ENCODE data around the gene MTRF1L.
A peak's percentile ranks its signal among the peaks of the same experiment; 100 is the strongest.
"Not testable (repeated sequence)": the region's sequence is repeated elsewhere in the genome, so short reads cannot be mapped to it uniquely, and the experiment has no call there.

Gene MTRF1L

DNA sequence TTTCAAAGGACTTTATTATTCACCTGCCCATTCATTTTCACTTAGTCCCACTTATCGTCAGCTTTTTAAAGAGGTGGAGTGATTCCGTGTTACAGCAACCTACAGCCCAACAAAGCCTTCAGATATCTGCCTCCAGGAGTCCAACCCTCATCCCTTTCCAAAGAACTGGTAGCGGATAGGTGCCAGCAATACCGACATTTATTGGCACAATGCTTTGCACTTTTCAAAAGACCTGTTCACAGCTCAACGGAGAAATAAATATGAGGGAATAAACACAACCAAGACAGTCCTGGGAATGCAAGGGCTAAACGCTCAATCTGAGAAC is 819 bp upstream of the MTRF1L start:
- Histone ChIP-seq H3K36me3 (ENCODE audit: control insufficient read depth, insufficient read depth, low read length) (peaks cover 19% of the 10 kb centered on the region), H3K4me1 (ENCODE audit: control insufficient read depth, insufficient read depth, low read length) (peaks cover 6% of the 10 kb centered on the region; the same call in 1 of the 2 replicates), H3K27ac (ENCODE audit: low read depth, low read length) (peak overlapping the region; percentile 95), H3K4me3 (ENCODE audit: low read depth, low read length) (peak overlapping the region; percentile 98), H3K9ac (ENCODE audit: low read depth, low read length) (peak overlapping the region; percentile 86), H3K9me3 (ENCODE audit: control insufficient read depth, insufficient read depth, low read length) (no peaks in the 10 kb centered on the region), H3K27me3 (ENCODE audit: control insufficient read depth, insufficient read depth, low read length) (no peaks in the 10 kb centered on the region)

DNA sequence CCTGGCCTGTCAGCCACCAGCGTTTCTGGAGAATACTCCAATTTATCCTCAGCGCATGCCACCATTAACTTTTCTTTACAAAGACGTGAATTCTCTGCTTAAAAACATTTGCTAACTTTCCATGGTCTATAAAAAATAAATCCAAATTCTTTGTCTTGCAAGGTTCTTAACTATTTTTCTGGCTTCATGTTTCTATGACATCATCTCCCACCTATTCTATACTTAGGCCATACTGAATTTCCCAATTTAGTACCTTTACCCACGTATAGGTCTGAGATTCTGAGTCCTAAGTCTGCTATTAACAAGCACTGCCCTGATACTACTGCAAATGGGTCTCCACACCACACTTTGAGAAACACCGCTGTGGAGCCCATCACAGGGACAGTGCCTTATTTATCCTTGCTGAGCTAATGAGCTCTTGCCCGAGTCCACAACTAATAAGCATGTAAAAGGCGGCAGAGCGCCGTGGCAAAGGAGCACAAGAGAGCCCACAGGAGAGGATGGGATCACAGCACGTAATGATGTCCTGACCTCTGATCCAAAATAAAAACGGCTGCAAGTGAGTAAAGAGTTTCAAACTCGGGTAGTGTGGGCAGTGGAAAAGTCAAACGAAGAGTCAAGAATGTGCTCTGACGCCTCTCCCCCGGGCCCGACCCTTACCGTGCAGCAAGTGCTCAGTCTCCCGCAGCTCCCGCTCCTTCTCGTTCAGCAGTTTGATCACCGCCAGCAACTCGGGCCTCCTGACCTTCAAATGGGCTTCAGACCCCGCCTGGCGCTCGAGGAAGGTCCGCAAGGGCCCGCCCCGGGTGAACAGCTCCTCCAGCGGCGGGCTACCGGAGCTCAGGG is 519 bp downstream of the MTRF1L start:
- H3K9me3 ChIP-seq (ENCODE audit: control insufficient read depth, insufficient read depth, low read length): no peaks in the 10 kb centered on the region
- H3K4me1 ChIP-seq (ENCODE audit: control insufficient read depth, insufficient read depth, low read length): peaks cover 6% of the 10 kb centered on the region; the same call in 1 of the 2 replicates
- H3K9ac ChIP-seq (ENCODE audit: low read depth, low read length): peak overlapping the region; percentile 86
- H3K27ac ChIP-seq (ENCODE audit: low read depth, low read length): peak overlapping the region; percentile 95
- H3K36me3 ChIP-seq (ENCODE audit: control insufficient read depth, insufficient read depth, low read length): peaks cover 32% of the 10 kb centered on the region
- H3K4me3 ChIP-seq (ENCODE audit: low read depth, low read length): peak overlapping the region; percentile 98
- no peaks in the 10 kb centered on the region for H3K27me3 ChIP-seq (ENCODE audit: control insufficient read depth, insufficient read depth, low read length)

DNA sequence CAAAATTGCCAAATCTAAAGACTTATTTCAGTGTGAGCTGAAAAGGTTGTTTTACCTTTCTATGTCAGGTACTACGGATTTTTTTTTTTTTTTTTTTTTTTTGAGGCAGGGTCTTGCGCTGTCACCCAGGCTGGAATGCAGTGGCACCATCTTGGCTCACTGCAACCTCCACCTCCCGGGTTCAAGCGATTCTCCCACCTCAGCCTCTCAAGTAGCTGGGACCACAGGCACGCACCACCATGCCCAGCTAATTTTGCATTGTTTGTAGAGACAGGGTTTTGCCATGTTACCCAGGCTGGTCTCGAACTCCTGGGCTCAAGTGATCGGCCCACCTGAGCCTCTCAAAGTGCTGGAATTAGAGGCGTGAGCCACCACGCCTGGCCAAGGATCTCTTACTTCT is 1.7 kb downstream of the MTRF1L start:
- H3K4me1 ChIP-seq (ENCODE audit: control insufficient read depth, insufficient read depth, low read length); H3K27me3 ChIP-seq (ENCODE audit: control insufficient read depth, insufficient read depth, low read length); H3K27ac ChIP-seq (ENCODE audit: low read depth, low read length); H3K9me3 ChIP-seq (ENCODE audit: control insufficient read depth, insufficient read depth, low read length); H3K9ac ChIP-seq (ENCODE audit: low read depth, low read length): not testable (repeated sequence)
- H3K36me3 ChIP-seq (ENCODE audit: control insufficient read depth, insufficient read depth, low read length): peaks cover 44% of the 10 kb centered on the region
- H3K4me3 ChIP-seq (ENCODE audit: low read depth, low read length): peak overlapping the region; percentile 98

DNA sequence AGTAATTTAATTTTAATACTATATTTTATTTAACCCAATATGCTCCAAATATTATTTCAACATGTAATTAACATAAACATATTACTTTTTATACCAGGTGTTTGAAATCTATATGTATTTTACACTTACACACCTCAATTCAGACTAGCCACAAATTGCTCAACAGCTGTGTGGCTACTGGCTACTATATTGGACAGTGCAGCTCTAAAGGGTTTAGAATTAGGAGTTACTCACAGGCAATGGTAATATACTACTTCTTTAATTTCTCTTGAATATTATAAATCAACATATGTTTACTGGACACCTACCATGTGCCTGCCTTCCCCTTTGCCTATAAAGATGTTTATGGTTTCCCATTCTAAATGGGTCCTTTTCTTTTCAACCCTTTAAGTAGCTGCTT is 2.3 kb downstream of the MTRF1L start:
- Histone ChIP-seq H3K36me3 (ENCODE audit: control insufficient read depth, insufficient read depth, low read length) (peaks cover 50% of the 10 kb centered on the region), H3K27ac (ENCODE audit: low read depth, low read length) (no peak overlapping the region), H3K9ac (ENCODE audit: low read depth, low read length) (no peak overlapping the region), H3K27me3 (ENCODE audit: control insufficient read depth, insufficient read depth, low read length) (no peaks in the 10 kb centered on the region), H3K4me1 (ENCODE audit: control insufficient read depth, insufficient read depth, low read length) (peaks cover 6% of the 10 kb centered on the region; the same call in 1 of the 2 replicates), H3K4me3 (ENCODE audit: low read depth, low read length) (0 out of 2 replicates have a peak overlapping the region, but pooled peaks have one; percentile 5), H3K9me3 (ENCODE audit: control insufficient read depth, insufficient read depth, low read length) (no peaks in the 10 kb centered on the region)

DNA sequence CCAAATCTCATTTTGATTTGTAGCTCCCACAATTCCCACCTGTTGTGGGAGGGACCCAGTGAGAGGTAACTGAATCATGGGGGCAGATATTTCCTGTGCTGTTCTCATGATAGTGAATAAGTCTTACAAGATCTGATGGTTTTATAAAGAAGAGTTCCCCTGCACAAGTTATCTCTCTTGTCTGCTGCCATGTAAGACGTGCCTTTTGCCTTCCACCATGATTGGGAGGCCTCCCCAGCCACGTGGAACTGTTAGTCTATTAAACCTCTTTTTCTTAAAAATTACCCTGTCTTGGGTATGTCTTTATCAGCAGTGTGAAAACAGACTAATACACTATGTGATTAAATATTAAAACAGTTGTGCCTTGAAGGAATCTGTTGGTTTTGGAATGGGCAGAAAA is 3.0 kb downstream of the MTRF1L start:
- H3K27ac ChIP-seq (ENCODE audit: low read depth, low read length); H3K9ac ChIP-seq (ENCODE audit: low read depth, low read length); H3K27me3 ChIP-seq (ENCODE audit: control insufficient read depth, insufficient read depth, low read length); H3K4me1 ChIP-seq (ENCODE audit: control insufficient read depth, insufficient read depth, low read length); H3K9me3 ChIP-seq (ENCODE audit: control insufficient read depth, insufficient read depth, low read length); H3K4me3 ChIP-seq (ENCODE audit: low read depth, low read length): not testable (repeated sequence)
- H3K36me3 ChIP-seq (ENCODE audit: control insufficient read depth, insufficient read depth, low read length): peaks cover 56% of the 10 kb centered on the region

DNA sequence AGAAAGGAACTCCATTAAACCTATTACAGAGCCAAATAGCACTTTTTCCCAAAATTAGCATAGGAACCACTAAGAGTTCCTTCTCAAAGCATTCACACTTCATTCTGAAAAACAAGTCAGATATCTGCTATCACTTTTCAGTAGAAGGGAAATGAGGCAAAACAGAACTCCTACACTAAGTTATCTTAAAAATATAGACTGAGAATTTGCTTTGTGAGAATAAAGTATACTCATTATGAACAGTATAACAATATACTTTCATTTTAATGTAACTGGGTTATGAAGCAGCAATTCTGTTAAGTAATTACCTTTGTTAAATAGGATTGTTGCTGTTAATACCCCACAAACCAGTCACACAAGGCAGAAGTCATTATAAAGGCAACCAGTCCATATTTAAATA is 8.7 kb downstream of the MTRF1L start:
- H3K36me3 ChIP-seq (ENCODE audit: control insufficient read depth, insufficient read depth, low read length): peaks cover 87% of the 10 kb centered on the region
- H3K27ac ChIP-seq (ENCODE audit: low read depth, low read length): no peak overlapping the region
- no peaks in the 10 kb centered on the region for H3K9me3 ChIP-seq (ENCODE audit: control insufficient read depth, insufficient read depth, low read length)

DNA sequence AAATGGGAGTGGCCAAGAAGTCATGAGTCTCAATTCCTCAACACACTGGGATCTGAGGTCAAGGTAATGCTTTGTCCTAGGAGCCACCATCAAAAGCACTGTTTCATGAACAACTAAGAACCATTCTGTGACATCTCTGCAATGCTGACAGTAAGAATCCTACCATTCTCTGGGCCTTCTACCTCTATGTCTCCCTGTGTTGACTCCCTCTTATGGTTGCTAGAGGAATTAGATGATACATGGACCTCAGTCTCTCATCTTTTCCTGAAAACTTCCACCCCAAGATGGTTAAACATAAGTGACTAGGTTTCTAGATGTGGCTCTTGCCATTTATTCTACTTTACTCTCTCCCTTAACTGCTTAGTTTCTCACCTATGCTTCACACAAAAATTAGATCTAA is 9.1 kb downstream of the MTRF1L start:
- H3K27me3 ChIP-seq (ENCODE audit: control insufficient read depth, insufficient read depth, low read length): no peaks in the 10 kb centered on the region
- no peak overlapping the region for H3K9ac ChIP-seq (ENCODE audit: low read depth, low read length)
- H3K4me1 ChIP-seq (ENCODE audit: control insufficient read depth, insufficient read depth, low read length): no peaks in the 10 kb centered on the region
- H3K9me3 ChIP-seq (ENCODE audit: control insufficient read depth, insufficient read depth, low read length): no peaks in the 10 kb centered on the region
- no peak overlapping the region for H3K27ac ChIP-seq (ENCODE audit: low read depth, low read length)
- no peak overlapping the region for H3K4me3 ChIP-seq (ENCODE audit: low read depth, low read length)
- peaks cover 84% of the 10 kb centered on the region for H3K36me3 ChIP-seq (ENCODE audit: control insufficient read depth, insufficient read depth, low read length)

More for the DNA sequence above, 8.7 kb downstream of the MTRF1L start:
- Histone ChIP-seq H3K4me1 (ENCODE audit: control insufficient read depth, insufficient read depth, low read length) (no peaks in the 10 kb centered on the region), H3K9ac (ENCODE audit: low read depth, low read length) (no peak overlapping the region), H3K27me3 (ENCODE audit: control insufficient read depth, insufficient read depth, low read length) (no peaks in the 10 kb centered on the region), H3K4me3 (ENCODE audit: low read depth, low read length) (no peak overlapping the region)

DNA sequence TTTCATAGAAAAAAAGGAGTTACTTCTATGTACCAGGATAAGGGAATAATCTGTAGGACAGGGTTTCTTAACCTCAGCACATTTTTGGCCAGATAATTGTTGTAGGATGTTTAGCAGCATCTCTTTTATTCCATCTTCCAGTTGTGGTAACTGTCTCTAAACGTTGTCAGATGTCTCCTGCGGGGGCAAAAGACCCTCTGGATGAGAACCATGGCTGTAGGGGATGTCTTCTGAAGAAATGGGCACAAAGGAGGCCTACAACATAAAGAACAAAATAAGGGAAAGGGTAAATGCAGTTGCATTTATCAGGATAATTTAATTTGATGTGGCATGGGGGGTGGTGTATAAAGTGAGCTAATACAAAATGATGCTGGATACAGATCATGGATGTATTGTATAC is 15.5 kb downstream of the MTRF1L start:
- H3K9me3 ChIP-seq (ENCODE audit: control insufficient read depth, insufficient read depth, low read length): no peaks in the 10 kb centered on the region
- no peak overlapping the region for H3K27ac ChIP-seq (ENCODE audit: low read depth, low read length)
- no peak overlapping the region for H3K9ac ChIP-seq (ENCODE audit: low read depth, low read length)
- no peaks in the 10 kb centered on the region for H3K27me3 ChIP-seq (ENCODE audit: control insufficient read depth, insufficient read depth, low read length)
- peaks cover 8% of the 10 kb centered on the region; the same call in 1 of the 2 replicates for H3K4me1 ChIP-seq (ENCODE audit: control insufficient read depth, insufficient read depth, low read length)
- no peak overlapping the region for H3K4me3 ChIP-seq (ENCODE audit: low read depth, low read length)
- H3K36me3 ChIP-seq (ENCODE audit: control insufficient read depth, insufficient read depth, low read length): peaks cover 24% of the 10 kb centered on the region

DNA sequence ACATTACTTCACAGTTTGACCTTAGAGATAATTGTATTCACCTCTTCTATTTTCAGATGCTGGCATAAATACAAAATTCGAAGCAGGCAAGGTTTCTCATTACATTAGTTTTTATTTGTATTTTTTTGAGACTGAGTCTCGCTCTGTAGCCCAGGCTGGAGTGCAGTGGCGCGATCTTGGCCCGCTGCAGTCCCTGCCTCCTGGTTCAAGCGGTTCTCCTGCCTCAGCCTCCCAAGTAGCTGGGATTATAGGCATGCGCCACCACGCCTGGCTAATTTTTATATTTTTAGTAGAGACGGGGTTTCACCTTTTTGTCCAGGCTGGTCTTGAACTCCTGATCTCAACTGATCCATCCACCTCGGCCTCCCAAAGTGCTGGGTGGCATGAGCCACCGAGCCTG is 17.2 kb downstream of the MTRF1L start:
- H3K4me3 ChIP-seq (ENCODE audit: low read depth, low read length): peak overlapping the region; percentile 71
- H3K27me3 ChIP-seq (ENCODE audit: control insufficient read depth, insufficient read depth, low read length); H3K9ac ChIP-seq (ENCODE audit: low read depth, low read length); H3K27ac ChIP-seq (ENCODE audit: low read depth, low read length); H3K9me3 ChIP-seq (ENCODE audit: control insufficient read depth, insufficient read depth, low read length): not testable (repeated sequence)
- peaks cover 10% of the 10 kb centered on the region for H3K36me3 ChIP-seq (ENCODE audit: control insufficient read depth, insufficient read depth, low read length)
- peaks cover 15% of the 10 kb centered on the region for H3K4me1 ChIP-seq (ENCODE audit: control insufficient read depth, insufficient read depth, low read length)

DNA sequence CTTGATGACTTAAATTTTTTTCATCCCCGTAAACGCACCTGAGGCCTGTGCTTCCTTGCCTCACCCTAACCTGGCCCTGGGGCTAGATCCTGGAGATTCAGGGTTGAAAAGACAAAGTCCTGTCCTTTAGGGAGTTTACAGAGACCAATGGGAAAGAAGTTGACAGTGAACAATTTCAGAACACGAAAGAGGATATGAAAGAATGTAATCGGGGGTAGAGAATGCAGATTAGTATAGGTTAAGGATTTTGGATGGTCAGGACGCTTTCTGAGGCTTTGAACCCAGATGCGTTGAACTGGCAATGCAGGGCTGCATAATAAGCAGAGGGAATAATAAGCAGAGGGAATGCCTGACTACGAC is 18.0 kb downstream of the MTRF1L start:
- Histone ChIP-seq H3K27ac (ENCODE audit: low read depth, low read length) (peak overlapping the region; percentile 97), H3K4me1 (ENCODE audit: control insufficient read depth, insufficient read depth, low read length) (peaks cover 22% of the 10 kb centered on the region), H3K36me3 (ENCODE audit: control insufficient read depth, insufficient read depth, low read length) (peaks cover 8% of the 10 kb centered on the region), H3K9ac (ENCODE audit: low read depth, low read length) (peak overlapping the region; percentile 96), H3K9me3 (ENCODE audit: control insufficient read depth, insufficient read depth, low read length) (no peaks in the 10 kb centered on the region), H3K27me3 (ENCODE audit: control insufficient read depth, insufficient read depth, low read length) (no peaks in the 10 kb centered on the region), H3K4me3 (ENCODE audit: low read depth, low read length) (peak overlapping the region; percentile 71)

DNA sequence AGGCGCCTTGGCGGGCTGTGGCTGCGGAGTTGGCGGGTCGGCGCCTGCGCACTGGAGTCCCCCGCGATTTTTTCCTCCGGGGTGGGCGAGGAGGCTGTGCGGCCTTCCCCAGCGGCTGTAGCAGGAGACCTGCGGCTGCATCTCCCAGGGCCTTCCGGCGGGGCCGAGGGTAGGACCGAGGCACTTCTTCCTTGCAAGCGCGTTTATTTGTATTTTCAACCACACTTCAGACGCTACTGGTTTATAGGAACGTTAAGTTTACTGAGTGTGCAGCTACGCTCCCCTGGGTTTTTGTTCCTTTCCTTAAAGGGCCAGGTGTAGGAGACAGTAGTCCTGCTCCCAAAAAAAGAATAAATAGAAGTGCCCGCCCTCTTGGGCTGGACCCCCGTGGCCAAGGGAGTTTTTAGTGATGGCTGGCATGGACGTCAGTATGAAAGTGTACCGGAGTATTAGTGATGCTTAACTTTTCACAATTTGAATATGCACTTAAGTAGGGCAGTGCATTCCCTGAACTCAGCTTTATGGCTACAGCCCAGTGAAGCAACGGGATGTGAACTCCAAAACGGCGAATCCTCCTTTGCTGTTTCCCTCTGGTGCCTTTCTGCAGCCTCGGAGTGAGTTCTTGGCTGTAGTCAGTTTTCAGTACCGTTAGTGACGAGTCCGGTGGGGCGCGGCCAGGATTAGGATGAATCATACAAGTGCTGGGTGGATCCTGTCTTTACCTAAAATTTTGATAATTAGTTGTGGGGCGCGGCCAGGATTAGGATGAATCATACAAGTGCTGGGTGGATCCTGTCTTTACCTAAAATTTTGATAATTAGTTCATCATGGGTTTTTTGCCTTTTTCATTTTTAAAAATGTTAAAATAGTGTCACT is 18.6 kb downstream of the MTRF1L start:
- H3K27me3 ChIP-seq (ENCODE audit: control insufficient read depth, insufficient read depth, low read length): no peaks in the 10 kb centered on the region
- no peaks in the 10 kb centered on the region for H3K9me3 ChIP-seq (ENCODE audit: control insufficient read depth, insufficient read depth, low read length)
- peak overlapping the region; percentile 97 for H3K27ac ChIP-seq (ENCODE audit: low read depth, low read length)
- peaks cover 14% of the 10 kb centered on the region for H3K36me3 ChIP-seq (ENCODE audit: control insufficient read depth, insufficient read depth, low read length)
- peak overlapping the region; percentile 96 for H3K9ac ChIP-seq (ENCODE audit: low read depth, low read length)
- peak overlapping the region; percentile 71 for H3K4me3 ChIP-seq (ENCODE audit: low read depth, low read length)
- peaks cover 28% of the 10 kb centered on the region for H3K4me1 ChIP-seq (ENCODE audit: control insufficient read depth, insufficient read depth, low read length)

Data from HUES48 (cell line).